ENCODE results near the gene AWAT2. TPM values are rescaled to one million over a fixed set of nuclear protein-coding genes. Genes with fewer than 3 reads are reported as not detected.

Gene AWAT2
- total RNA-seq, 4 donors from 2014 or later, result not detected

DNA sequence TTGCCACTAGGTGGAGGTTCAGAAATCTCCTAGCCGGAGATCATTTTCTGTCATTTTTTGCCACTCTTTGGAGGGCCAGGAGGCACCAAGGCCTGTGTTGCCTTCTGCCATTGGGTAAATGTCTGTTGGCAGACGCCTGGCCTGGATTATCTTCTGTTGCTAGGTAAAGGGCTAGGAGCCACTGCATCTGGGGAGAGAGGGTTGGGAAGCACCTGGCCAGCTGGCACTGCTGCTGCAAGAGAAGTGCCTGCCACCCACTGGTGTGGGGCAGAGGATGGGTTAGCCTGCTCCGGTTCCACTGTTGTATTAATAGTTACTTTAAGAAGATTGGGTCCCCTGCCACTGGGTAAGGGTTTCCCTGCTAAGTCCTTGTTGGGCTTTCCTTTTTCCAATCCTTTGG, 58.1 kb downstream of the AWAT2 start:
- no peaks in the 10 kb centered on the region for H3K4me1 ChIP-seq
- 78 to 100% methylated on average over 1 to 2 of the region's 3 CpGs for WGBS, 2 donors
- intact Hi-C loops (cut with DNase I), result no loop called here
- no peaks in the 10 kb centered on the region for H3K9me3 ChIP-seq
- H3K36me3 ChIP-seq, result no peaks in the 10 kb centered on the region
- DNase-seq, result no peak
- no peak overlapping the region for H3K27ac ChIP-seq
- no peak for TF ChIP-seq POLR2A (IDR thresholded peaks at IDR 0.05)
- TF ChIP-seq, protein P1, sequence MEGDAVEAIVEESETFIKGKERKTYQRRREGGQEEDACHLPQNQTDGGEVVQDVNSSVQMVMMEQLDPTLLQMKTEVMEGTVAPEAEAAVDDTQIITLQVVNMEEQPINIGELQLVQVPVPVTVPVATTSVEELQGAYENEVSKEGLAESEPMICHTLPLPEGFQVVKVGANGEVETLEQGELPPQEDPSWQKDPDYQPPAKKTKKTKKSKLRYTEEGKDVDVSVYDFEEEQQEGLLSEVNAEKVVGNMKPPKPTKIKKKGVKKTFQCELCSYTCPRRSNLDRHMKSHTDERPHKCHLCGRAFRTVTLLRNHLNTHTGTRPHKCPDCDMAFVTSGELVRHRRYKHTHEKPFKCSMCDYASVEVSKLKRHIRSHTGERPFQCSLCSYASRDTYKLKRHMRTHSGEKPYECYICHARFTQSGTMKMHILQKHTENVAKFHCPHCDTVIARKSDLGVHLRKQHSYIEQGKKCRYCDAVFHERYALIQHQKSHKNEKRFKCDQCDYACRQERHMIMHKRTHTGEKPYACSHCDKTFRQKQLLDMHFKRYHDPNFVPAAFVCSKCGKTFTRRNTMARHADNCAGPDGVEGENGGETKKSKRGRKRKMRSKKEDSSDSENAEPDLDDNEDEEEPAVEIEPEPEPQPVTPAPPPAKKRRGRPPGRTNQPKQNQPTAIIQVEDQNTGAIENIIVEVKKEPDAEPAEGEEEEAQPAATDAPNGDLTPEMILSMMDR (IDR thresholded peaks at IDR 0.05), result no peak
- no peaks in the 10 kb centered on the region for H3K27me3 ChIP-seq
- H3K4me3 ChIP-seq, result no peak overlapping the region

Small RNA genes within 50 kb of the gene (small RNA-seq; reads per million reads assigned to genes)
- 0 to 0.54 (median 0.08) reads per million in 4 donors for gene MIR676

Other genes starting within 250 kb of the AWAT2 start
- gene OTUD6A, start 12.5 kb upstream of the AWAT2 start, total RNA-seq, result not detected
- gene IGBP1, start 83.5 kb upstream of the AWAT2 start, total RNA-seq, result 10 to 100 TPM; 26.5 to 66.0 (median 45.6) TPM
- gene DGAT2L6, start 127.5 kb upstream of the AWAT2 start, total RNA-seq, result not detected
- gene AWAT1, start 184.7 kb upstream of the AWAT2 start, total RNA-seq, result not detected
- gene P2RY4, start 210.3 kb upstream of the AWAT2 start, total RNA-seq, result under 1 TPM in 1 of 4 donors, not detected in 3; 0.95 TPM
- not detected for gene ARR3, start 218.4 kb upstream of the AWAT2 start, total RNA-seq
- gene RAB41, start 232.2 kb upstream of the AWAT2 start, total RNA-seq, result not detected
- 10 to 100 TPM; 26.3 to 39.2 (median 31.0) TPM for gene PDZD11, start 240.0 kb upstream of the AWAT2 start, total RNA-seq
- 10 to 100 TPM in 1 of 4 donors, 1 to 10 TPM in 3; 2.5 to 11.0 (median 4.4) TPM for gene KIF4A, start 240.2 kb upstream of the AWAT2 start, total RNA-seq

Measured in esophagus squamous epithelium (tissue), 5 donors.